Right lobe of liver (tissue), 6 donors: ENCODE data around the gene LAMC2. TPM values are rescaled to one million over a fixed set of nuclear protein-coding genes. Genes with fewer than 3 reads are reported as not detected.

Source experiments
- ATAC-seq, 4 donors: fragments of 200-7000 bp; cut with Tn5 transposase; one replicate each; pipeline ENCODE4 v1.9.1; 2020; ENCODE audit warnings: mild to moderate bottlenecking in 4 of 4, moderate library complexity in 4 of 4
- DNase-seq, 3 donors: peaks; one replicate each; pipeline ENCODE4 v3.0.0-alpha.2; 2020
- H3K27ac ChIP-seq, 3 donors: fragments of 200-600 bp; one replicate each; pipeline ENCODE4 v1.8.0; 2022
- H3K27me3 ChIP-seq, 2 donors: fragments of 200-600 bp; one replicate each; pipeline ENCODE4 v1.8.0; 2022
- H3K36me3 ChIP-seq, 4 donors: fragments of 200-600 bp; sonication (generic) in 1 of 4; one replicate each; pipeline versions ENCODE4 v1.5.1 to v1.8.0; 2017 to 2022; ENCODE audit warnings: control low read depth in 1 of 4
- H3K4me1 ChIP-seq, 4 donors: fragments of 200-600 bp; sonication (generic) in 1 of 4; one replicate each; pipeline versions ENCODE4 v1.5.1 to v1.8.0; 2017 to 2022; ENCODE audit warnings: control low read depth in 1 of 4
- H3K4me3 ChIP-seq, 3 donors: fragments of 200-600 bp; one replicate each; pipeline ENCODE4 v1.8.0; 2022
- H3K9me3 ChIP-seq, 4 donors: fragments of 200-600 bp; sonication (generic) in 1 of 4; one replicate each; pipeline versions ENCODE4 v1.5.1 to v1.8.0; 2017 to 2022; ENCODE audit warnings: control low read depth in 1 of 4
- CTCF ChIP-seq, 4 donors: fragments of 200-600 bp in 3 of 4; fragments of 450-650 bp in 1 of 4; IDR thresholded peaks; one replicate each; pipeline versions ENCODE4 v1.5.1 to v1.8.0; 2016 to 2022; ENCODE audit warnings: antibody characterized with exemption in 4 of 4, mild to moderate bottlenecking in 2 of 4
- POLR2A ChIP-seq: fragments of 450-650 bp; IDR thresholded peaks from one replicate; pipeline ENCODE4 v1.6.1; 2017; ENCODE audit warnings: antibody characterized with exemption, mild to moderate bottlenecking
- WGBS: methylation state at CpG from one replicate; pipeline ENCODE4 v1.1.6; 2018; ENCODE audit warnings: low coverage, low lambda C conversion rate; ENCODE audit not compliant: insufficient coverage; ENCODE audit errors: missing lambda C conversion rate; 5-methylcytosine and 5-hydroxymethylcytosine counted together
- intact Hi-C, 2 donors: fragments of 100-400 bp; cut with DNase I; formaldehyde crosslinking; loops; one replicate each; pipeline versions ENCODE4 v1.11.2 to v1.14.1; 2022
- total RNA-seq, 6 experiments: library from RNA; depleted of rRNA in 2 of 6; stranded (reverse); fragments of >200 nt in 2 of 6; fragmentation: NEBNext Ultra II Directional in 3 of 6; extraction: Animal tissue kit (Norgen Biotek cat#: 25700) in 3 of 6; gene quantifications; one replicate each; pipeline versions ENCODE4 v1.1.0 to v1.2.4, GENCODE V29; 2016 to 2023
- donor health status: DM: no; HTN: yes; CAD: no.
- donor health status: DM: no; HTN: no; CAD: no.
- donor health status: DM: no; HTN: no; CAD: no.
- donor health status: DM: no; HTN: yes; CAD: no.
- donor health status: DM: no; HTN: yes; CAD: no.

LAMC2 gene
- total RNA-seq, 6 experiments from 2014 or later = 0.17 to 1.5 (median 0.49) TPM

- Histone ChIP-seq H3K9me3 (no peaks in the 10 kb centered on the region), H3K27me3 (no peaks in the 10 kb centered on the region), H3K4me3 (no peak overlapping the region), H3K4me1 (peaks cover 0 to 18% (median 1%) of the 10 kb centered on the region in 4 donors), H3K27ac (no peak overlapping the region), H3K36me3 (peaks cover 0 to 27% (median 0%) of the 10 kb centered on the region in 4 donors)
- ATAC-seq (no peak), DNase-seq (no peak)
- TF ChIP-seq POLR2A (no peak), CTCF (IDR thresholded peaks at IDR 0.05) (no peak)
- intact Hi-C loops = no loop called here
Measured at GRCh38 chr1:183140633-183141032, 45.4 kb upstream of the LAMC2 start.

GRCh38 chr1:183142171-183142570 is 43.9 kb upstream of the LAMC2 start:
- TF ChIP-seq CTCF (IDR thresholded peaks at IDR 0.05) (no peak), POLR2A (no peak)
- Histone ChIP-seq H3K36me3 (peaks cover 0 to 14% (median 0%) of the 10 kb centered on the region in 4 donors), H3K27ac (no peak overlapping the region), H3K4me3 (no peak overlapping the region), H3K9me3 (no peaks in the 10 kb centered on the region), H3K27me3 (no peaks in the 10 kb centered on the region), H3K4me1 (peaks cover 0 to 18% (median 1%) of the 10 kb centered on the region in 4 donors)
- ATAC-seq (no peak), DNase-seq (no peak)
- WGBS = 78% methylated on average over 2 of the region's 2 CpGs
- intact Hi-C loops = no loop called here

- H3K27me3 ChIP-seq = no peaks in the 10 kb centered on the region
- no peak overlapping the region for H3K27ac ChIP-seq
- peaks cover 0 to 9% (median 1%) of the 10 kb centered on the region in 4 donors for H3K4me1 ChIP-seq
- TF ChIP-seq POLR2A (no peak), CTCF (IDR thresholded peaks at IDR 0.05) (no peak)
- intact Hi-C loops = no loop called here
- H3K9me3 ChIP-seq = no peaks in the 10 kb centered on the region
- H3K4me3 ChIP-seq = no peak overlapping the region
- H3K36me3 ChIP-seq = peaks cover 0 to 5% (median 0%) of the 10 kb centered on the region in 4 donors
- no peak for DNase-seq
- WGBS = 87% methylated on average over 7 of the region's 7 CpGs
- ATAC-seq = no peak
Measured at GRCh38 chr1:183143576-183144315, 42.3 kb upstream of the LAMC2 start.

GRCh38 chr1:183144752-183145151 is 41.3 kb upstream of the LAMC2 start:
- TF ChIP-seq CTCF (IDR thresholded peaks at IDR 0.05) (no peak), POLR2A (no peak)
- ATAC-seq (no peak), DNase-seq (no peak)
- Histone ChIP-seq H3K36me3 (peaks cover 0 to 5% (median 0%) of the 10 kb centered on the region in 4 donors), H3K4me1 (no peaks in the 10 kb centered on the region), H3K9me3 (no peaks in the 10 kb centered on the region), H3K27me3 (no peaks in the 10 kb centered on the region), H3K4me3 (no peak overlapping the region), H3K27ac (no peak overlapping the region)
- intact Hi-C loops = no loop called here
- 70% methylated on average over 3 of the region's 3 CpGs for WGBS
